H1 (cell line): ENCODE results near the gene POU6F2. TPM values are rescaled to one million over a fixed set of nuclear protein-coding genes. Genes with fewer than 3 reads are reported as not detected.

Experiments
- CTCF ChIA-PET: fragments of 300-600 bp; sonication (Branson Sonifier 250); formaldehyde crosslinking; loops from one replicate; lab custom pipeline; 2021; ENCODE audit not compliant: partially characterized antibody; lab: Charles Lee
- POLR2A ChIA-PET: fragments of 300-600 bp; sonication (Branson Sonifier 250); formaldehyde crosslinking; loops from one replicate; lab custom pipeline; 2021; ENCODE audit warnings: inconsistent platforms; ENCODE audit not compliant: partially characterized antibody; lab: Charles Lee
- DNase-seq, 2 experiments: peaks; one replicate each; pipeline versions ENCODE4 v3.0.0 to v3.0.0-alpha.2; 2010 to 2022; ENCODE audit warnings: low spot score in 2 of 2, low read depth in 1 of 2, mixed read lengths in 1 of 2
- FAIRE-seq: peaks from 2 replicates; lab custom pipeline; 2011; peaks lifted over from hg19 to GRCh38; lab: Jason Lieb, UNC
- H2AFZ ChIP-seq: 2 replicates; pipeline ENCODE4 v1.8.1; 2012; ENCODE audit warnings: low read length, inconsistent platforms
- H2AK5ac ChIP-seq: 2 replicates; pipeline ENCODE4 v1.6.1; 2013; ENCODE audit warnings: low read depth, low read length
- H2BK120ac ChIP-seq: replicated peaks from 2 replicates; pipeline ENCODE3; 2013; ENCODE audit warnings: low read depth, low read length, inconsistent platforms
- H2BK12ac ChIP-seq: 2 replicates; pipeline ENCODE4 v1.6.1; 2013; ENCODE audit warnings: low read depth, low read length
- H2BK15ac ChIP-seq: 2 replicates; pipeline ENCODE4 v1.6.1; 2013; ENCODE audit warnings: low read length
- H2BK20ac ChIP-seq: 2 replicates; pipeline ENCODE4 v1.6.1; 2013; ENCODE audit warnings: low read length
- H2BK5ac ChIP-seq: 2 replicates; pipeline ENCODE4 v1.6.1; 2013; ENCODE audit warnings: low read depth, low read length
- H3K14ac ChIP-seq: 2 replicates; pipeline ENCODE4 v1.6.1; 2013; ENCODE audit warnings: inconsistent platforms; ENCODE audit not compliant: insufficient read length
- H3K18ac ChIP-seq: 2 replicates; pipeline ENCODE4 v1.6.1; 2013; ENCODE audit warnings: low read length; ENCODE audit errors: extremely low read depth
- H3K23ac ChIP-seq: 2 replicates; pipeline ENCODE4 v1.6.1; 2013; ENCODE audit warnings: inconsistent platforms; ENCODE audit not compliant: insufficient read length
- H3K23me2 ChIP-seq: 2 replicates; pipeline ENCODE4 v1.6.1; 2013; ENCODE audit warnings: low read depth, low read length
- H3K27ac ChIP-seq: 2 replicates; pipeline ENCODE4 v1.6.1; 2011; ENCODE audit warnings: low read depth, low read length, inconsistent platforms
- H3K27me3 ChIP-seq, 4 experiments: replicated peaks in 1 of 4; 1 replicate in 1 of 4; 2 replicates in 3 of 4; pipeline versions ENCODE4 v1.6.1 to v1.8.1; 2011 to 2013; ENCODE audit warnings: low read length in 3 of 4, mild to moderate bottlenecking in 3 of 4, inconsistent platforms in 2 of 4, mixed read lengths in 2 of 4, moderate library complexity in 1 of 4; ENCODE audit not compliant: control insufficient read depth in 3 of 4, insufficient read depth in 3 of 4; ENCODE audit errors: extremely low read depth in 1 of 4
- H3K36me3 ChIP-seq, 4 experiments: 2 replicates each; pipeline versions ENCODE4 v1.6.1 to v1.8.1; 2011 to 2013; ENCODE audit warnings: mild to moderate bottlenecking in 4 of 4, low read length in 3 of 4, moderate library complexity in 2 of 4, control low read depth in 1 of 4, inconsistent platforms in 1 of 4; ENCODE audit not compliant: insufficient read depth in 4 of 4, control insufficient read depth in 2 of 4
- H3K4ac ChIP-seq: replicated peaks from 2 replicates; pipeline ENCODE3; 2013; ENCODE audit warnings: low read length, low read depth, mixed read lengths, inconsistent platforms; ENCODE audit not compliant: insufficient read length
- H3K4me1 ChIP-seq, 4 experiments: replicated peaks in 1 of 4; 1 replicate in 1 of 4; 2 replicates in 3 of 4; pipeline versions ENCODE4 v1.6.1 to v1.8.1; 2011 to 2013; ENCODE audit warnings: low read length in 3 of 4, inconsistent platforms in 2 of 4, mixed read lengths in 1 of 4; ENCODE audit not compliant: insufficient read depth in 4 of 4, control insufficient read depth in 3 of 4
- H3K4me2 ChIP-seq, 2 experiments: 2 replicates each; pipeline versions ENCODE4 v1.6.1 to v1.8.1; 2011 to 2013; ENCODE audit warnings: low read depth in 2 of 2, low read length in 2 of 2, control low read depth in 1 of 2, inconsistent platforms in 1 of 2, mild to moderate bottlenecking in 1 of 2; ENCODE audit not compliant: insufficient read depth in 1 of 2
- H3K4me3 ChIP-seq, 4 experiments: fragments of 200-600, 300-600 bp in 1 of 4; sonication (generic), shearing (Covaris generic), sonication (Bioruptor Twin) in 1 of 4; 2 replicates each; pipeline versions ENCODE4 v1.5.1 to v1.8.1; 2011 to 2016; ENCODE audit warnings: low read length in 4 of 4, low read depth in 3 of 4, control low read depth in 2 of 4, inconsistent platforms in 2 of 4, mild to moderate bottlenecking in 2 of 4, mixed read lengths in 1 of 4, moderate library complexity in 1 of 4; ENCODE audit not compliant: insufficient read depth in 2 of 4; ENCODE audit errors: extremely low read depth in 1 of 4
- H3K56ac ChIP-seq: replicated peaks from 2 replicates; pipeline ENCODE3; 2013; ENCODE audit warnings: low read depth, mild to moderate bottlenecking, mixed read lengths, low read length, inconsistent platforms; ENCODE audit not compliant: insufficient read length
- H3K79me1 ChIP-seq: 2 replicates; pipeline ENCODE4 v1.6.1; 2013; ENCODE audit warnings: low read depth, low read length, control low read depth
- H3K79me2 ChIP-seq, 2 experiments: 2 replicates each; pipeline versions ENCODE4 v1.6.1 to v1.8.1; 2012 to 2013; ENCODE audit warnings: low read length in 2 of 2, mild to moderate bottlenecking in 2 of 2, inconsistent platforms in 1 of 2; ENCODE audit not compliant: insufficient read depth in 2 of 2, control insufficient read depth in 1 of 2
- H3K9ac ChIP-seq, 4 experiments: replicated peaks in 1 of 4; 1 replicate in 1 of 4; 2 replicates in 3 of 4; pipeline versions ENCODE4 v1.6.1 to v1.8.1; 2011 to 2013; ENCODE audit warnings: low read depth in 3 of 4, low read length in 3 of 4, control low read depth in 2 of 4, mild to moderate bottlenecking in 2 of 4, moderate library complexity in 2 of 4, inconsistent platforms in 1 of 4; ENCODE audit errors: extremely low read depth in 1 of 4
- H3K9me3 ChIP-seq, 2 experiments: 2 replicates each; pipeline versions ENCODE4 v1.6.1 to v1.8.1; 2012 to 2013; ENCODE audit warnings: mild to moderate bottlenecking in 2 of 2, moderate library complexity in 2 of 2, control low read depth in 1 of 2, inconsistent platforms in 1 of 2, low read depth in 1 of 2, low read length in 1 of 2, mixed read lengths in 1 of 2; ENCODE audit not compliant: insufficient read depth in 2 of 2
- H4K20me1 ChIP-seq, 2 experiments: replicated peaks in 1 of 2; 2 replicates each; pipeline versions ENCODE3 to v1.8.1; 2011 to 2013; ENCODE audit warnings: inconsistent platforms in 2 of 2, low read length in 2 of 2, mild to moderate bottlenecking in 1 of 2; ENCODE audit not compliant: insufficient read depth in 2 of 2, control insufficient read depth in 1 of 2
- H4K5ac ChIP-seq: 2 replicates; pipeline ENCODE4 v1.6.1; 2013; ENCODE audit warnings: low read length, low read depth, mixed read lengths, inconsistent platforms; ENCODE audit not compliant: insufficient read length
- H4K8ac ChIP-seq: 2 replicates; pipeline ENCODE4 v1.8.0; 2013; ENCODE audit warnings: mild to moderate bottlenecking, moderate library complexity, low read length, inconsistent platforms; ENCODE audit not compliant: insufficient read depth; ENCODE audit errors: extremely low read depth
- H4K91ac ChIP-seq: replicated peaks from 2 replicates; pipeline ENCODE3; 2013; ENCODE audit warnings: low read length, mixed read lengths, inconsistent platforms; ENCODE audit not compliant: insufficient read length
- BCL11A ChIP-seq, 2 experiments: IDR thresholded peaks; one replicate each; pipeline ENCODE4 v1.6.1; 2011; ENCODE audit warnings: low read depth in 2 of 2, low read length in 2 of 2, mild to moderate bottlenecking in 2 of 2
- CREB1 ChIP-seq: IDR thresholded peaks from 2 replicates; pipeline ENCODE4 v1.6.1; 2012; ENCODE audit warnings: inconsistent platforms
- MAFK ChIP-seq: IDR thresholded peaks from 2 replicates; pipeline ENCODE4 v1.6.1; 2012; ENCODE audit warnings: low read depth, mild to moderate bottlenecking, improper control_type of control experiment, low read length
- RXRA ChIP-seq: IDR thresholded peaks from 2 replicates; pipeline ENCODE4 v1.6.1; 2011; ENCODE audit warnings: low read depth, mild to moderate bottlenecking, low read length, moderate library complexity; ENCODE audit not compliant: insufficient read depth
- SIN3A ChIP-seq, 2 experiments: IDR thresholded peaks in 1 of 2; conservative IDR thresholded peaks in 1 of 2; 2 replicates each; pipeline ENCODE4 v1.6.1; 2011 to 2012; ENCODE audit warnings: low read length in 2 of 2, improper control_type of control experiment in 1 of 2, low read depth in 1 of 2, mild to moderate bottlenecking in 1 of 2
- SIRT6 ChIP-seq: IDR thresholded peaks from one replicate; pipeline ENCODE4 v1.7.1; 2012; ENCODE audit warnings: low read length, inconsistent platforms
- SP4 ChIP-seq: IDR thresholded peaks from 2 replicates; pipeline ENCODE4 v1.6.1; 2012; ENCODE audit warnings: low read length, inconsistent platforms
- SUZ12 ChIP-seq: fragments of 200-600 bp; sonication (generic); IDR thresholded peaks from 2 replicates; pipeline ENCODE4 v1.6.1; 2012; ENCODE audit warnings: mild to moderate bottlenecking, inconsistent platforms, low read length, moderate library complexity, mixed read lengths
- TBP ChIP-seq: IDR thresholded peaks from 2 replicates; pipeline ENCODE4 v1.6.1; 2011; ENCODE audit warnings: low read depth, low read length, improper control_type of control experiment
- TCF12 ChIP-seq: IDR thresholded peaks from 2 replicates; pipeline ENCODE4 v1.6.1; 2011; ENCODE audit warnings: low read depth, mild to moderate bottlenecking, low read length
- TEAD4 ChIP-seq: IDR thresholded peaks from 2 replicates; pipeline ENCODE4 v1.6.1; 2012; ENCODE audit warnings: low read depth, low read length, inconsistent platforms, mixed read lengths
- YY1 ChIP-seq: IDR thresholded peaks from 2 replicates; pipeline ENCODE4 v1.6.1; 2011; ENCODE audit warnings: low read depth, mild to moderate bottlenecking, low read length
- WGBS, 2 experiments: shearing (Covaris generic) in 1 of 2; methylation state at CpG; one replicate each; pipeline versions ENCODE4 v1.1.6 to v1.1.7; 2013 to 2015; ENCODE audit warnings: low lambda C conversion rate in 2 of 2, mixed read lengths in 2 of 2, inconsistent platforms in 1 of 2, low coverage in 1 of 2, missing lambda C conversion rate in 1 of 2; ENCODE audit not compliant: insufficient replicate concordance in 2 of 2, insufficient coverage in 1 of 2, insufficient read length in 1 of 2; ENCODE audit errors: extremely low coverage in 1 of 2, missing lambda C conversion rate in 1 of 2; 5-methylcytosine and 5-hydroxymethylcytosine counted together
- polyA plus RNA-seq, 7 experiments: library from polyadenylated mRNA; depleted of rRNA in 3 of 7; stranded (reverse) in 5 of 7; unstranded in 2 of 7; fragments of >200 nt in 5 of 7; fragments of 200-250 nt in 2 of 7; gene quantifications; 1 replicate in 5 of 7; 2 replicates in 1 of 7; 4 replicates in 1 of 7; pipeline versions ENCODE4 v1.2.1 to v1.2.3, GENCODE V29; 2011 to 2013; ENCODE audit warnings: missing spikeins in 2 of 7, mixed read lengths in 2 of 7
- total RNA-seq: library from RNA; stranded (reverse); fragmentation: NEBNext Ultra II Directional; extraction: Animal tissue kit (Norgen Biotek cat#: 25700); gene quantifications from 2 replicates; pipeline ENCODE4 v1.2.1, GENCODE V29; 2021

The POU6F2 gene
- total and polyA plus RNA-seq, 2 of the 8 experiments (the other 6 are each of a cell fraction or from before 2014, with no cell fraction given) = 1.1 to 2.0 TPM

DNA sequence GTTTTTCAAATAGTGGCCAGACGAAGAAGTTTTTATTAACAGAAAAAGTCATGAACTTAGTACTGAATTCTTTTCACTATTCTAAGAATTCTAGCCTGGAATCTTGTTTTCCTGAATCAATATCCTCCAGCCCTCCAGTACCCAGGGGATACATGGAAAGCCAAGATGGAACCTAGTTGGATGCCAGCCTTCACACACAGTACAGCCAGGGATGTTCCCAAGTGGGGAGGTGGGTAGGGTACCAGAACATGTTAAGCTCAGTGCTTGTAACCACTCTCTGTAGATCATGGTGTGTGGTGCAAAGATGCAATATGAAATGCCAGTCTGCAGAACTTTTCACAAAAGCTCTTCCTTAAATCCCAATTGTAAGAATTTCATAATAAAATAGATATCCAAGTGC, 128.0 kb downstream of the POU6F2 start:
- Histone ChIP-seq H3K23ac (no peak overlapping the region), H2BK12ac (no peak overlapping the region), H3K79me2 (no peaks in the 10 kb centered on the region), H2AK5ac (no peak overlapping the region), H3K36me3 (no peaks in the 10 kb centered on the region), H3K9me3 (no peaks in the 10 kb centered on the region), H3K56ac (no peak overlapping the region), H3K23me2 (no peaks in the 10 kb centered on the region), H3K27ac (no peak overlapping the region), H4K91ac (no peak overlapping the region), H2BK5ac (no peak overlapping the region), H3K27me3 (no peaks in the 10 kb centered on the region), H3K9ac (no peak overlapping the region), H3K4me1 (no peaks in the 10 kb centered on the region), H3K18ac (no peak overlapping the region), H4K20me1 (no peaks in the 10 kb centered on the region), H3K4ac (no peak overlapping the region), H4K5ac (no peak overlapping the region), H3K4me3 (no peak overlapping the region), H2BK20ac (no peak overlapping the region), H2BK120ac (no peak overlapping the region), H4K8ac (no peak overlapping the region), H2BK15ac (no peak overlapping the region), H2AFZ (no peak overlapping the region), H3K79me1 (no peaks in the 10 kb centered on the region), H3K4me2 (no peak overlapping the region), H3K14ac (no peak overlapping the region)
- FAIRE-seq (no peak), DNase-seq (no peak)
- WGBS, 2 experiments = 75% methylated on average over 1 of the region's 1 CpG; no CpG with 5 or more reads in 1 of the 2 experiments
- CTCF ChIA-PET = interaction anchor here (1.5 kb wide), 1 partner anchor 252 kb away, joined by 3 read pairs; no protein-coding TSS in a partner anchor
- POLR2A ChIA-PET = no interaction called here
- TF ChIP-seq TCF12 = no peak
- TF ChIP-seq CREB1 = no peak
- no peak for TF ChIP-seq SIRT6
- no peak for TF ChIP-seq SUZ12
- TF ChIP-seq TEAD4 = no peak
- TF ChIP-seq MAFK = no peak
- TF ChIP-seq SIN3A (conservative IDR thresholded peaks at IDR 0.05 in 1 of 2, IDR thresholded peaks at IDR 0.05 in 1 of 2; ENCODE audit: low read depth in 1 of 2, low read length in 2 of 2) = no peak
- no peak for TF ChIP-seq RXRA
- no peak for TF ChIP-seq TBP
- no peak for TF ChIP-seq BCL11A (IDR thresholded peaks at IDR 0.05; ENCODE audit: low read depth in 2 of 2, low read length in 2 of 2)
- TF ChIP-seq YY1 = no peak
- TF ChIP-seq SP4 = no peak
